ENCODE data around the gene PARP12.

PARP12 gene

DNA sequence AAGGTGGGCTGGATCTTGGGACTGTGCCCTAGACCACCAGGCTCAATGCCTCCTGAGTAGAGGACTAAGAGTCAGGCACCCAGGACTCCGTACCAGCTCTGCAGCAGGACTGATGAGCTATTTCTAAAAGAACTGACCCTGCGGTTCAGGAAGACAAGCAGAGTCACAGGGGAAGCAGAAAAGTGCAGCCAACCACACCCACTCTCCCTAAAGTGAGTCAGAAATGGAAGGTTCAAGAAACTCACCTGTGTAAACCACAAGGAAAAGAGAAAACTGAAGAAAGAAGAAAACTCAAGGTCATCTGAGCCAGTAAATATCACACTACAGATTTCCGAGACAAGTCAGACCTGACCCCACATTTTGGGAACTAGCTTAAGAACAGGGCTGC is 2.5 kb downstream of the PARP12 start:
- DNase-seq, result no peak

DNA sequence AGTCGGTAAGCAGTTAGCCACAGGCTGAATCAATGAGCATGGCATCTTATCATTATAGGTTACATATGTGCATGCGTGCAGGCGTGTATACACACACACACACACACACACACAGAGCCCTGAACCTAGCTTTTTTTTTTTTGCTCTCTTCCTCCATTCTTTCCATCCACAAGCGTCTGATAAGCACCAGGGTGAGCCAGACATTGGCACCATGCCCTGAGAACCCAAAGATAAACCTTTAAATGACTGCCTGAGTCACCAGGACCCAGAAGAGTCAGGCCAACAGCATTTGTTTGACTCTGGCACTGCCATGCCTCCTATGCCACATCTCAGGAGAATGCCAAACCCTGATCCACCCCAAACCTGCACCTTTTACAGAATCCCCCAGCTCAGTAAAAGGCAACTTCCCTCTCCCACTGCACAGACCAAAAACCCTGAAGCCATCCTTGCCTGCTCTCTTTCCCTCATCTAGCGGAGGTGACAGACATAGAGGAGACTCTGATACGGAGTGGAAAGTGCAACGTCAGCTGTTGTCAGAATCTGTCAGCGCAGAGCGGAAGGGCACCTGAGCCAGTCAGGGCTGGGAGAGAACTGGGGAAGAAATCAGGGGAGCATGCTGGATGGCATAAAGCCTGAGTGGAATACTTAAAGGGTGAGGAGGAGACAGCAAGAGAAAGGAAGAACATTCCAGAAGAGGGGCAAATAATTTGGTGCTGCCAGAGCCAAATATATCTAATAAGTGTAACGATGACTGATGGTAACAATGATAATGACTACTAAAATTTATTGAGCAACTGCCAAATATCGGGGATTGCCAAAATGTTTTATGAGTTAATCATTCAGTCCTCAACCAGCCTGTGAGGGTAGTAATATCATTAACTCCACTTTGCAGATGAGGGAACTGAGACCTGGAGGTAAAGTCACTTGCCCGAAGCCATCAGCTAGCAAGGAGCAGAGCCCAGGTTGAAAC is 3.2 kb downstream of the PARP12 start:
- no peak for DNase-seq

DNA sequence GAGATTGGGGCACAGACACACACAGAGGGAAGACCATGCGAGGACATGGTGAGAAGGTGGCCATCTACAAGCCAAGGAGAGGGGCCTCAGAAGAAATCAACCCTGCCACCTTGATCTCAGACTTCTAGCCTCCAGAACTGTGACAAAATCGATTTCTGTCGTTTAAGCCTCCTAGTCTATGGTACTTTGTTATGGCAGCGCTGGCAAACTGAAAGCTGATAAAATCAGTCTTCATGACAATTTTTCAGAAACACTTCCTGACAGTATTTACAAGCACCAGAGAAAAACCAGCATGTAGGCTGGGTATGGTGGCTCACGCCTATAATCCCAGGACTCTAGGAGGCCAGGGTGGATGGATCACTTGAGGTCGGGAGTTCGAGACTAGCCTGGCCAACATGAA is 4.2 kb downstream of the PARP12 start:
- DNase-seq, result no peak

DNA sequence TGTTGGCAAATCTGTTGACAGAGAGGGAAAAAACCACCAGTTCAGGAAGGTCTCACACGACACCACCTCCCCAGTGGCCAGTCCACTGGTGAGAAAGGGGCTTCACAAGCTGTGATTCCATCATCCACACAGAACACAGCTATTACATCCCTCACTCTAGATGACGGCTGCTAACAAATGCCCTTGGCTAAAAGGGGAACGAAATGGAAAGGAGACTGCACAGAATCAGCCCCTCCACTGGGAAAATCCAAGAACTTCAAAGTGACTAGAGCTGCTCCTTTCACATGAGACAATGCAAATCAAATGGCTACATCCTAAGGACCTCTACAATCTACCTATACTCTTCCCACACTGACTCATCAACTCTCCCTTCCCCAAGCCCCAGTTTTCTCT is 5.6 kb downstream of the PARP12 start:
- DNase-seq, result no peak

GRCh38 chr7:140056431-140057142 is 6.2 kb downstream of the PARP12 start:
- DNase-seq, result no peak

- DNase-seq, result no peak
Observed at GRCh38 chr7:140055833-140056232, 6.9 kb downstream of the PARP12 start.

DNA sequence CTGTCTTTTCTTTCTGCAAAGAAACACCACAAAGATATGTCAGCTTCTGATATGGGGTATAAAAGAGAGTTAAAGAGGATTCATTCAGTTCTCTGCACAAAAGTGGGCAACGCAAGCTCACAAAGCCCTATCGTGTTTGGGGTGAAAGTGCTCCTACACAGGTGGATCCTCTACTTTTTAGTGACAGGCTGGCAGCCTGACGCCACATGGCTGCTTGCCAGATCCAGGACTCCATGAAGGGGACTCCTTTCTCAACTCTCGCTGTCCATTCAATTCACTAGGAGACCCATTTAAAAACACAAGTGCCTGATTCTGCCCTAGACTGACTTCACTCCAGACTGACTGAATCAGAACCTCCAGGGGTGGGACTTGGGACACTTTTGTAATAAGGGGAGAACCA is 8.0 kb downstream of the PARP12 start:
- no peak for DNase-seq

GRCh38 chr7:140053812-140054539 is 8.8 kb downstream of the PARP12 start:
- DNase-seq, result no peak

- DNase-seq, result no peak
Observed at GRCh38 chr7:140051820-140052219, 10.9 kb downstream of the PARP12 start.

- no peak for DNase-seq
Observed at GRCh38 chr7:140050100-140050499, 12.7 kb downstream of the PARP12 start.

GRCh38 chr7:140049339-140050024 is 13.3 kb downstream of the PARP12 start:
- no peak for DNase-seq

DNA sequence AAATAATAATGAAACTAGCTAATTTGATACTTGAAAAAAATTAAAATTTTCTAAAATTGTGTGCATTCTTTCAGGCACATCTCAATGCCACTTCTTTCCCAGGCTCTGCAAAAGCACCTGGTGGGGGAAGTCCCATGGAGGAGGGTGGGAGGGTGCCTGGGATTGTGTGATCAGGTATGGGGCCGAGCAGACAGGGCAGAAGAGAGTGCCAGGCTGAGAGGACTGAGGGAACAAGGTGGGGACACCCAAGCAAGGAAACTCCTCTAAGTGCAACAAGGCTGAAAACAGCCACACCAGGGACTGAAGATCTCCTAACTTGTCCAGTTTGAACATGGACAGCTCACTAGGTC is 13.8 kb downstream of the PARP12 start:
- no peak for DNase-seq

DNA sequence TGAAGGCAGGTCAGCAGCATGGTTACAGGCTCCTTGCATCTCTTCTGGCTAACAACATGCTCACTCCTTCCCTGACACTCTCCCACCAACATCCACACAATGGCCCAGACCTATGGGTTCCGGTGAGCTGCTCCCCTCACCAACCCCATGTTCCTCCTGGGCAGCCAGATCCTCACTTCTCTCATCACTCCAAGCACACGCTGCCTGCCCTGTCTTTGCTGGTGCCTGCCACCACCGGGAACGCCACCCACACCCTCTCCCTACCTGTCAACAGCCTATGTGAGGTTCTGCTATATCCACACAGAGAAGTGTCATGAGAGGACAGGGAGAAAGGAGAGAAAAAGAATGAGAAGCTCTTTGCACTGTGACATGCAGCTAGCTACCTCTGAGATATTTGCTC is 14.6 kb downstream of the PARP12 start:
- DNase-seq, result no peak

GRCh38 chr7:140047197-140047596 is 15.6 kb downstream of the PARP12 start:
- DNase-seq, result no peak

DNA sequence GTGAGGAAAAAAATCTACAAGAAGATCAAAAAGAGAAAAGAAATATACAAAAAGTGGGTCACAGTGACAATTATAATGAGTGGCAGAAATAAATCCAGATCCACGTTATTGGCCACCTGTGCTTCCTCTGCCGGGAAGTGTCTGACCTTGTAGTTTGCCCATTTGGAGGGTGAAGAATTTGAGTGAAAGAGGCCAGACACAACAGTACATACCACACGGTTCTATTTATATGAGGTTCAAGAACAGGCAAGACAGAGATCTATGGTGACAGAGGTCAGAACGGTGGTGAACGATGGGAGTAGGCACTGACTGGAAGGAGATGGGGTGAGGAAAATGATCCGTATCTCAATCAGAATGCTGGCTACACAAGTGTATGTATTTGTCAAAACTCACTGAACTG is 17.1 kb downstream of the PARP12 start:
- no peak for DNase-seq

DNA sequence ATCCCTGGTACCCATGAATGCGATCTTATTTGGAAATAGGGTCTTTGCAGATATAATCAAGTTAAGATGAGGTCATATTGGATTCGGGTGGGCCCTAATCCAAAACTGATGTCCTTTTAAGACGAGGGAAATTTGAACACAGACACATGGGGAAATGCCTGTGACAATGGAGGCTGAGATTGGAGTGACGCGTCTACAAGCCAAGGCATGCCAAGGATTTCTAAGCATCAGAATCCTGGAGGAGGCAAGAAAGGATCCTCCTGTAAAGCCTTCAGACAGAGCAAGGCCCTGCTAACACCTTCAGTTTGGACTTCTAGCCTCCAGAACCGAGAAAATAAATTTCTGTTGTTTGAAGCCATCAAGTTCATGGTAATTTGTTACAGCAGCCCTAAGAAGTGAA is 18.5 kb downstream of the PARP12 start:
- no peak for DNase-seq

GRCh38 chr7:140042386-140042670 is 20.4 kb downstream of the PARP12 start:
- no peak for DNase-seq

DNA sequence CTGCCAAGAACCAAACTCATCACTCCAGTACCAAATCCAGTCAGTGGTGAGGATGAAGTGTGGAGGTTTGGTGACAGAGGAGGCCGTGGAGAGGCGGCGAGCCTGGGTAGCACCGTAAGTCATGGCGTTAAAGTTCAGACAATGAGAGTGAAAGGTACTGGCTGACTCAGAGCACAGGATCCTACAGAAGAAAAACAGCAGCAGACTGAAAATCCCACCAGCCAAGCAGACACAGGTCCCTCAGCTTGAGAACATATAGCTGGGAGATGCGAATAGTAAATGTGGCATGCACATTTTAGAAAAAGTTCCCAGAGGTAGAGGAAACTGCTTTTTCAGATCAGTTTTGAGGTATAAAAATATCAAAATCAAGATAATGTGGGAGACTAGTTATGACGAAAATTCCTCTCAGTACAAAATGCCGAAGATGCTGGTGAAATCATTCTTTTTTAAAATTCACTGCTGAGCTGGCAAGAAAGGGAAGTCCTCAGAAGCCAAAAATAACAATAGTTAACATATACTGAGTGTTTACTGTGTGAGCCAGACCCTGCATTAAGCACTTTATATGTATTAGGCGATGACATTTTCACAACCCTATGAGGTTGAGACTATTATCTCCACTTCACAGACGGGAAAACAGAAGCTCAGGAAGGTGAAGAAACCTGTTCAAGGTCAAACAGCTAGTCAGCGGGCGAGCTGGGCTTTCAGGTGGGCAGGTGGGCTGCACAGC is 20.9 kb downstream of the PARP12 start:
- no peak for DNase-seq

DNA sequence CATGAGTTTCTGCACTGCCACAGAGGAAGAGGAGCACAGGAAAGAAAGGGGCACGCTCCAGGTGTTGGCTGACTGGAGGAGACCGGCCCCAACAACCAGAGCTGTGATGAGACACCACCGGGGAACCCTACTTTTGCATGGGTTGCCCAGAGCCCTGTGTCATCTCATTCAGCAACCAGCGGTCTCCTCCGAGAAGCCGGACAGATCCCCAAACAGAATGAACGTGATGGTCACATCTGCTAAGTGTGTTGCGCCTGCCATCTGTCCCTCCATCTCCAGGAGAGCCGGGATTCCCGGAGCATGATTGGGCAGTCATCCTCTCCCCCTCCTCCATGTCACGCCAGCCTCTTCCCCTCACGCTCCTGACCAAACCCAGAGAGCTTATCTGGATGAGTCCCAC is 22.9 kb downstream of the PARP12 start:
- no peak for DNase-seq

- DNase-seq, result no peak
Observed at GRCh38 chr7:140039066-140039465, 23.7 kb downstream of the PARP12 start.
